GM21737 (cell line): ENCODE measurements around the gene PACSIN3.
"Not testable (repeated sequence)": the region's sequence is repeated elsewhere in the genome, so short reads cannot be mapped to it uniquely, and the experiment has no call there.

Experiments used
- ATAC-seq: cut with Tn5 transposase; IDR thresholded peaks from one replicate; pipeline ENCODE4 v1.9.1; 2021; ENCODE audit warnings: mild to moderate bottlenecking, moderate library complexity; ENCODE audit not compliant: unreplicated experiment

PACSIN3 gene

GRCh38 chr11:47186076-47186699 is at the start of gene PACSIN3:
Gene PACSIN3, minus strand, starts transcription at chr11:47186434. Its CDS starts 3,707 bp downstream, at chr11:47182727.
- peak; percentile 49 for ATAC-seq

- ATAC-seq, result no peak
Observed at GRCh38 chr11:47235163-47235562, 48.9 kb upstream of the PACSIN3 start.

- no peak for ATAC-seq
Observed at GRCh38 chr11:47234669-47235100, 48.5 kb upstream of the PACSIN3 start.

GRCh38 chr11:47233989-47234668 is 47.9 kb upstream of the PACSIN3 start:
- ATAC-seq, result no peak

GRCh38 chr11:47233051-47233450 is 46.8 kb upstream of the PACSIN3 start:
- no peak for ATAC-seq

- no peak for ATAC-seq
Observed at GRCh38 chr11:47229161-47229560, 42.9 kb upstream of the PACSIN3 start.

GRCh38 chr11:47225552-47226400 is 39.5 kb upstream of the PACSIN3 start:
- peak; percentile 68 for ATAC-seq

GRCh38 chr11:47222696-47223095 is 36.5 kb upstream of the PACSIN3 start:
- ATAC-seq, result no peak

GRCh38 chr11:47220401-47220821 is 34.2 kb upstream of the PACSIN3 start:
- ATAC-seq, result no peak

GRCh38 chr11:47216121-47216798 is 30.0 kb upstream of the PACSIN3 start:
- no peak for ATAC-seq

- no peak for ATAC-seq
Observed at GRCh38 chr11:47215366-47215910, 29.2 kb upstream of the PACSIN3 start.

- peak; percentile 57 for ATAC-seq
Observed at GRCh38 chr11:47213950-47214565, 27.8 kb upstream of the PACSIN3 start.

GRCh38 chr11:47212938-47213337 is 26.7 kb upstream of the PACSIN3 start:
- ATAC-seq, result no peak

GRCh38 chr11:47208628-47209027 is 22.4 kb upstream of the PACSIN3 start:
- ATAC-seq, result no peak

GRCh38 chr11:47208008-47208552 is 21.8 kb upstream of the PACSIN3 start:
- ATAC-seq, result not testable (repeated sequence)

- no peak for ATAC-seq
Observed at GRCh38 chr11:47207459-47207858, 21.2 kb upstream of the PACSIN3 start.

- not testable (repeated sequence) for ATAC-seq
Observed at GRCh38 chr11:47206577-47206976, 20.3 kb upstream of the PACSIN3 start.

- ATAC-seq, result no peak
Observed at GRCh38 chr11:47204637-47204989, 18.4 kb upstream of the PACSIN3 start.

- no peak for ATAC-seq
Observed at GRCh38 chr11:47202576-47202975, 16.3 kb upstream of the PACSIN3 start.

- ATAC-seq, result no peak
Observed at GRCh38 chr11:47201015-47201414, 14.8 kb upstream of the PACSIN3 start.
